Astrocyte (in vitro differentiated cells and primary cell): ENCODE measurements around the gene FABP7. TPM values are rescaled to one million over a fixed set of nuclear protein-coding genes. Genes with fewer than 3 reads are reported as not detected.

Experiments
- DNase-seq: peaks from one replicate; pipeline ENCODE4 v3.0.0-alpha.2; 2010; ENCODE audit warnings: low read depth
- FAIRE-seq: peaks from 2 replicates; lab custom pipeline; 2011; peaks lifted over from hg19 to GRCh38; lab: Jason Lieb, UNC
- H2AFZ ChIP-seq: 2 replicates; pipeline ENCODE4 v1.6.0; 2012; ENCODE audit warnings: low read depth, low read length, inconsistent platforms
- H3K27ac ChIP-seq: 2 replicates; pipeline ENCODE4 v1.5.1; 2011; ENCODE audit warnings: low read depth, low read length, inconsistent platforms
- H3K27me3 ChIP-seq: 2 replicates; pipeline ENCODE4 v1.6.0; 2011; ENCODE audit warnings: low read length, inconsistent platforms; ENCODE audit not compliant: insufficient read depth
- H3K36me3 ChIP-seq: 2 replicates; pipeline ENCODE4 v1.5.1; 2011; ENCODE audit warnings: low read length, inconsistent platforms; ENCODE audit not compliant: insufficient read depth
- H3K4me1 ChIP-seq: 2 replicates; pipeline ENCODE4 v1.5.1; 2011; ENCODE audit warnings: low read length, inconsistent platforms; ENCODE audit not compliant: insufficient read depth
- H3K4me2 ChIP-seq: 2 replicates; pipeline ENCODE4 v1.6.0; 2012; ENCODE audit warnings: low read length, inconsistent platforms
- H3K4me3 ChIP-seq: 2 replicates; pipeline ENCODE4 v1.5.1; 2011; ENCODE audit warnings: low read depth, mild to moderate bottlenecking, low read length, inconsistent platforms; ENCODE audit not compliant: insufficient read depth
- H3K79me2 ChIP-seq: 2 replicates; pipeline ENCODE4 v1.6.0; 2012; ENCODE audit warnings: mild to moderate bottlenecking, low read length, inconsistent platforms; ENCODE audit not compliant: insufficient read depth
- H3K9ac ChIP-seq: 2 replicates; pipeline ENCODE4 v1.6.0; 2012; ENCODE audit warnings: mild to moderate bottlenecking, low read length, inconsistent platforms
- H3K9me3 ChIP-seq: 2 replicates; pipeline ENCODE4 v1.5.1; 2012; ENCODE audit warnings: low read depth, mild to moderate bottlenecking, low read length, inconsistent platforms; ENCODE audit not compliant: insufficient read depth
- H4K20me1 ChIP-seq: 2 replicates; pipeline ENCODE4 v1.6.0; 2012; ENCODE audit warnings: low read length, inconsistent platforms; ENCODE audit not compliant: insufficient read depth
- H3K27ac Mint-ChIP-seq: one replicate; pipeline ENCODE4 v1.8.0; 2021; ENCODE audit warnings: mild to moderate bottlenecking, mixed read lengths; ENCODE audit not compliant: unreplicated experiment
- H3K27me3 Mint-ChIP-seq: one replicate; pipeline ENCODE4 v1.8.0; 2021; ENCODE audit warnings: low read depth, mixed read lengths; ENCODE audit not compliant: unreplicated experiment
- H3K36me3 Mint-ChIP-seq: one replicate; pipeline ENCODE4 v1.8.0; 2021; ENCODE audit warnings: low read depth, mixed read lengths; ENCODE audit not compliant: unreplicated experiment
- H3K4me1 Mint-ChIP-seq: one replicate; pipeline ENCODE4 v1.8.0; 2021; ENCODE audit warnings: low read depth, mixed read lengths; ENCODE audit not compliant: unreplicated experiment
- H3K4me3 Mint-ChIP-seq: one replicate; pipeline ENCODE4 v1.8.0; 2021; ENCODE audit warnings: mild to moderate bottlenecking, moderate library complexity, mixed read lengths; ENCODE audit not compliant: unreplicated experiment
- H3K9me3 Mint-ChIP-seq: one replicate; pipeline ENCODE4 v1.8.0; 2021; ENCODE audit warnings: mild to moderate bottlenecking, mixed read lengths; ENCODE audit not compliant: unreplicated experiment
- CTCF ChIP-seq: IDR thresholded peaks from 2 replicates; pipeline ENCODE4 v1.5.1; 2011; ENCODE audit warnings: low read depth, mild to moderate bottlenecking, inconsistent platforms, low read length, moderate library complexity; ENCODE audit not compliant: insufficient read depth
- EZH2 ChIP-seq: IDR thresholded peaks from 2 replicates; pipeline ENCODE4 v1.6.1; 2012; ENCODE audit warnings: mild to moderate bottlenecking, low read length, inconsistent platforms; ENCODE audit not compliant: insufficient read depth
- total RNA-seq: library from RNA; stranded (reverse); gene quantifications from 2 replicates; pipeline ENCODE4 v1.2.1, GENCODE V29; 2021

The FABP7 gene
- total RNA-seq, 1 donor from 2014 or later: 1.1 TPM

- no peak overlapping the region for H3K4me3 ChIP-seq
- FAIRE-seq (no peak), DNase-seq (peak; percentile 3)
- no peaks in the 10 kb centered on the region for H4K20me1 ChIP-seq
- H2AFZ ChIP-seq: no peak overlapping the region
- no peak overlapping the region for H3K4me3 Mint-ChIP-seq
- H3K4me1 ChIP-seq: no peaks in the 10 kb centered on the region
- H3K27me3 ChIP-seq: no peaks in the 10 kb centered on the region
- H3K4me1 Mint-ChIP-seq: no peaks in the 10 kb centered on the region
- H3K79me2 ChIP-seq: no peaks in the 10 kb centered on the region
- H3K27me3 Mint-ChIP-seq: no peaks in the 10 kb centered on the region
- no peaks in the 10 kb centered on the region for H3K9me3 Mint-ChIP-seq
- no peaks in the 10 kb centered on the region for H3K36me3 Mint-ChIP-seq
- H3K4me2 ChIP-seq: no peak overlapping the region
- H3K27ac ChIP-seq: no peak overlapping the region
- TF ChIP-seq EZH2: no peak
- no peak for TF ChIP-seq CTCF
- H3K27ac Mint-ChIP-seq: no peak overlapping the region
- H3K9ac ChIP-seq: no peak overlapping the region
- no peaks in the 10 kb centered on the region for H3K9me3 ChIP-seq
- no peaks in the 10 kb centered on the region for H3K36me3 ChIP-seq
These were observed 45.6 kb downstream of the FABP7 start for GRCh38 chr6:122825163-122825562.

GRCh38 chr6:122829456-122829855, 49.9 kb downstream of the FABP7 start:
- Mint-ChIP-seq H3K27ac (no peak overlapping the region), H3K4me3 (no peak overlapping the region), H3K36me3 (no peaks in the 10 kb centered on the region), H3K4me1 (no peaks in the 10 kb centered on the region), H3K27me3 (no peaks in the 10 kb centered on the region), H3K9me3 (no peaks in the 10 kb centered on the region)
- H3K27me3 ChIP-seq: no peaks in the 10 kb centered on the region
- DNase-seq (no peak), FAIRE-seq (no peak)
- H3K9me3 ChIP-seq: no peaks in the 10 kb centered on the region
- no peak overlapping the region for H3K27ac ChIP-seq
- H3K79me2 ChIP-seq: no peaks in the 10 kb centered on the region
- TF ChIP-seq EZH2: no peak
- no peak for TF ChIP-seq CTCF
- H3K4me1 ChIP-seq: no peaks in the 10 kb centered on the region
- H4K20me1 ChIP-seq: no peaks in the 10 kb centered on the region
- no peak overlapping the region for H3K4me2 ChIP-seq
- H2AFZ ChIP-seq: no peak overlapping the region
- H3K9ac ChIP-seq: no peak overlapping the region
- no peaks in the 10 kb centered on the region for H3K36me3 ChIP-seq
- no peak overlapping the region for H3K4me3 ChIP-seq

GRCh38 chr6:122831511-122831910, 52.0 kb downstream of the FABP7 start:
- Histone ChIP-seq H3K4me2 (no peak overlapping the region), H3K27ac (no peak overlapping the region), H3K36me3 (no peaks in the 10 kb centered on the region), H3K9ac (no peak overlapping the region), H2AFZ (no peak overlapping the region), H3K27me3 (no peaks in the 10 kb centered on the region), H3K4me1 (no peaks in the 10 kb centered on the region), H3K4me3 (no peak overlapping the region), H3K9me3 (no peaks in the 10 kb centered on the region), H3K79me2 (no peaks in the 10 kb centered on the region), H4K20me1 (no peaks in the 10 kb centered on the region)
- TF ChIP-seq CTCF (no peak), EZH2 (no peak)
- DNase-seq (no peak), FAIRE-seq (no peak)
- Mint-ChIP-seq H3K27me3 (no peaks in the 10 kb centered on the region), H3K9me3 (no peaks in the 10 kb centered on the region), H3K4me1 (no peaks in the 10 kb centered on the region), H3K36me3 (no peaks in the 10 kb centered on the region), H3K4me3 (no peak overlapping the region), H3K27ac (no peak overlapping the region)
